Mononuclear cell (primary cell): Measurements from ENCODE around the gene MRGPRF. TPM values are rescaled to one million over a fixed set of nuclear protein-coding genes. Genes with fewer than 3 reads are reported as not detected.

Experiments used
- H3K27me3 ChIP-seq: 2 replicates; pipeline ENCODE4 v1.6.0; 2011; ENCODE audit warnings: low read length, control low read depth; ENCODE audit not compliant: insufficient read depth
- H3K4me1 ChIP-seq: 2 replicates; pipeline ENCODE4 v1.5.1; 2011; ENCODE audit warnings: mild to moderate bottlenecking, low read length, control low read depth; ENCODE audit not compliant: insufficient read depth
- H3K4me3 ChIP-seq: 2 replicates; pipeline ENCODE4 v1.5.1; 2011; ENCODE audit warnings: mild to moderate bottlenecking, low read length, moderate library complexity
- H3K9me3 ChIP-seq: 2 replicates; pipeline ENCODE4 v1.5.1; 2011; ENCODE audit warnings: low read depth, mild to moderate bottlenecking, control low read depth, low read length
- total RNA-seq: library from RNA; depleted of rRNA; stranded (reverse); fragments of >200 nt; gene quantifications from one replicate; pipeline ENCODE4 v1.2.3, GENCODE V29; 2012

Gene MRGPRF
- total RNA-seq, 1 donor = under 0.01 TPM

- H3K9me3 ChIP-seq = no peaks in the 10 kb centered on the region
- no peak overlapping the region for H3K4me3 ChIP-seq
- no peaks in the 10 kb centered on the region for H3K4me1 ChIP-seq
- peaks cover 3% of the 10 kb centered on the region for H3K27me3 ChIP-seq
Observed at GRCh38 chr11:68994894-68995285, 18.2 kb downstream of the MRGPRF start.

DNA sequence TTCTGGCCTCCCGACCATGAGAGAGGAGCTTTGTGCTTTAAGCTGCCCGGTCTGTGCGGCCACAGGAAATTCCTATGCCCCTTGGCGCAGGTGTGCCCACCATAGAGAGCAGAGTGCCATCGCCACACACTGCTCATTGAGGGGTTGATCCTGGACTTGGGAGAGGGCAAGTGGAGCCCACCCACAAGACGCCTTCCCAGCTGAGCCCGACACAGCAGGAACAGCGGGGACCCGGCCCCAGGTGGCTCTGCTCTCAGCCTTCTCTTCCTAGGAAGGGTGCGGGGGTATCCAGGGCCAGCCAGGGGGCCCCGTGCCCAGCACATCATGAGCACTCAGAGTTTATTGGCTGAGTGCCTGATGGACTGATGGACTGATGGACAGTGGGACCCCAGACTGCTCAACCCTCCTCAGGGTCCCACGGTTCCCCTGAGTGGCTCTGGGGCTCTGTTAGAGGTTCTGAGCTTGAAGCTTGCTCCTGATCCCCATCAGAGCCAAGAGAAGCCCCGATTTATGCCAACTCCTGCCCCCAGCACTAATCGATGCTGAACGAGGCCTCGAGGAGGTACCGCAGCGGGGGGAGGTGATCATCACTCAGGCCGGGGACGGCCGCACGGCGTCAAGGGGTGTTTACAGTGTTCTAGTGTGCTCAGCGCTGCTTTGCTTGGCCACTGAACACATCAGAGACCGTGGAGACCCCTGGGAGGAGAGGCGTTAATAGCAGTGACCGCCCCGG, 18.7 kb downstream of the MRGPRF start:
- peaks cover 3% of the 10 kb centered on the region for H3K27me3 ChIP-seq
- H3K4me1 ChIP-seq = no peaks in the 10 kb centered on the region
- no peak overlapping the region for H3K4me3 ChIP-seq
- H3K9me3 ChIP-seq = no peaks in the 10 kb centered on the region

DNA sequence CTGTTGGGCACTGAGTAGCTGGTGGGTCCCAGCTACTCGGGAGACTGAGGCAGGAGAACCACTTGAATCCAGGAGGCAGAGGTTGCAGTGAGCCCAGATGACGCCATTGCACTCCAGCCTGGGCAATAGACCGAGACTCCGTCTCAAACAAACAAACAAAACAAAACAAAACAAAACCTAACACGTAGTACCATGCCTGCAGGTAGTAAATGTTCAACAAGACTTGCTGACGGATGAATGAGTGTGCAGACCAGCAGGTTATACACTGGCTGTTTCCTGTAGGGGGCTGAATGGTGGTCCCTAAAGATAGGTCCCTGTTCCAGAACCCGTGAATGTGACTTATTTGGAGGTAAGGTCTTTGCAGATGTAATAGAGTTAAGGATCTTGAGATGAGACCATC, 19.5 kb downstream of the MRGPRF start:
- Histone ChIP-seq H3K27me3 (peaks cover 7% of the 10 kb centered on the region), H3K4me1 (no peaks in the 10 kb centered on the region), H3K4me3 (no peak overlapping the region), H3K9me3 (no peaks in the 10 kb centered on the region)

- H3K9me3 ChIP-seq = no peaks in the 10 kb centered on the region
- peaks cover 7% of the 10 kb centered on the region for H3K27me3 ChIP-seq
Observed at GRCh38 chr11:68992743-68993255, 20.2 kb downstream of the MRGPRF start.

GRCh38 chr11:68990995-68991780, 21.9 kb downstream of the MRGPRF start:
- Histone ChIP-seq H3K9me3 (no peaks in the 10 kb centered on the region), H3K27me3 (peaks cover 15% of the 10 kb centered on the region), H3K4me3 (no peak overlapping the region), H3K4me1 (no peaks in the 10 kb centered on the region)

More at GRCh38 chr11:68992743-68993255, 20.2 kb downstream of the MRGPRF start:
- no peak overlapping the region for H3K4me3 ChIP-seq
- H3K4me1 ChIP-seq = no peaks in the 10 kb centered on the region

DNA sequence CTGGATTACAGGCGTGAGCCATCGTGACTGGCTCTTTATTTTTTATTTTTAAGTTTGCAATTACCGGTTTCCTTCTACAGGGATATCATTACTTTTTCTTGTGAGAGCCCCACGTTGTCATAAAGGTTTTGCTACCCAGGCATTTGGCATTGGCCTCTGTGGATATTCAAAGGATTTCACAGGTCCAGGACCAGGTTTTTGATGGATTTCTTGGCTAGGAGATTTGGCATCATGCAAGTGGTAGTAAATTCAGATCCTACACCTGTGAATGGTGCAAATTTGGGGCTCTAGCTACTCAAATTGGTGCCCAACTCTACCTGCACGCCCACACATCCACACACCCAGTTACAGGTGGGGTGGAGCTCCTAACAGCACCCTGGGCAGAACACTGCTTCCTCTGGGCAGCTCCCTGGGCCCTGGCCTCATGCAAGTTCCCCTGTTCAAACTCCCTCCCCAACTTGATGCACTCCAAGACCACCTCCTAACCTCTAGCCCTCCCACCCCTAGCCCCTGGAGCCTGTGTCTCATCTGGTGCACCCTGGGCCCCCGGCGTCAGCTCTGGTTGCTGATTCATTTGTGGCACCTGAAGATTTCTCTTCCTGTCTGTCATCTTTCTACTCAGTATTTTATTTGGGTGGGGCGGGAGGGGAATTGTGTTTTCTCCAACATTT, 23.0 kb downstream of the MRGPRF start:
- H3K27me3 ChIP-seq = peaks cover 15% of the 10 kb centered on the region
- H3K9me3 ChIP-seq = no peaks in the 10 kb centered on the region
- H3K4me3 ChIP-seq = no peak overlapping the region
- H3K4me1 ChIP-seq = no peaks in the 10 kb centered on the region

DNA sequence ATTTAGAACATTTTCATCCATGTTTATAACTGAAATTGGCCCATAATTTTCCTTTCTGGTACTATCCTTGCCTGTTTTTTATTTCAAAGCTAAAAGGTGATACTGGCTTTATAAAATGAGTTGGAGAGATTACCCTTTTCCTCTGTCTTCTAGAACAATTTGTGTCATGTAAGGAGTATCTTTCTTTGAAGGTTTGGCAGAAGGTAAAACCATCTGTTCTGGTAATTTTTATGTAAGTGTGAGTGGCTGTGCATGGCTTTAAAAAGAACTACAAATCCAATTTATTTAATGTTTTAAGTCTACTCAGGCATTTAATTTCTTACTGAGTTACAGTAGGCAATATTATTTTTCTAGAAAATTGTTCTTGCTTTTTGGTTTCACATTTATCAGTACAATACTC, 24.6 kb downstream of the MRGPRF start:
- peaks cover 15% of the 10 kb centered on the region for H3K27me3 ChIP-seq
- H3K4me3 ChIP-seq = no peak overlapping the region
- no peaks in the 10 kb centered on the region for H3K9me3 ChIP-seq
- H3K4me1 ChIP-seq = no peaks in the 10 kb centered on the region

GRCh38 chr11:68987211-68987610, 25.8 kb downstream of the MRGPRF start:
- peaks cover 17% of the 10 kb centered on the region for H3K27me3 ChIP-seq
- no peak overlapping the region for H3K4me3 ChIP-seq
- peaks cover 3% of the 10 kb centered on the region for H3K9me3 ChIP-seq
- H3K4me1 ChIP-seq = no peaks in the 10 kb centered on the region

- Histone ChIP-seq H3K9me3 (peaks cover 6% of the 10 kb centered on the region), H3K4me3 (no peak overlapping the region), H3K4me1 (no peaks in the 10 kb centered on the region), H3K27me3 (peaks cover 15% of the 10 kb centered on the region)
Observed at GRCh38 chr11:68983801-68984200, 29.2 kb downstream of the MRGPRF start.

DNA sequence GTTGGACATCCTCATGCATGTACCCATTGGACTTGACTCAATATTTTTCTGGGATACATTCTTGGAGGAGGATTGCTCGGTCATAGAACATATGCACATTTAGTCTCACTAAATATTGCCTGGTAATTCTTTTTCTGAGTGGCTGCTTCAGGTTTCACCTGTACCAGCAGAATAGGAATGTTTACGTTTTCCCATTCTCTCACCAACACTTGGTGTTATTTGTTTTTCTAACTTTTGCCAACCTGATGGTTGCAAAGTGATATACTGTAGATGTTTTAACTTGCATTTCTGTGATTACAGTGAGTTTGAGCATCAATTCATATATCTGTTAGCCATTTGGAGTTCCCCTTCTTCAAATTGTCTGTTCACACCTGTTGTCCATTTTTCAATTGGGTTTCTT, 30.9 kb downstream of the MRGPRF start:
- Histone ChIP-seq H3K4me3 (no peak overlapping the region), H3K4me1 (no peaks in the 10 kb centered on the region), H3K27me3 (peaks cover 9% of the 10 kb centered on the region), H3K9me3 (peaks cover 6% of the 10 kb centered on the region)

DNA sequence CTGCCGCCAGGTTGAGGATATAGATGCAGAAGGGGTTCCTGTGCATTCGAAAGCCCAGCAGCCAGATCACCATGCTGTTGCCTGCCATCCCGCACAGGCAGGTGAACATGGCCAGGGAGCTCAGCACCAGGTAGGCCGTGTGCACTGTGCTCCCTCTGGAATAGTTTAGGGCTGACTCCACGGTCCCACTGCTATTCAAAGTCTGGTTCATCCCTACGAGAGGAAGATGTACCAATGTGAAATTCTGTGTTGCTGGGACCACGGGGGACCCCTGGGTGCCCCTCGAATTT, 32.3 kb downstream of the MRGPRF start, which contains the start of gene MRGPRD:
Gene MRGPRD (minus strand): TSS at position 211 of the 290 bp plus-strand sequence. CDS start 0 bp downstream, at position 211.
- peaks cover 6% of the 10 kb centered on the region for H3K9me3 ChIP-seq
- no peaks in the 10 kb centered on the region for H3K4me1 ChIP-seq
- H3K4me3 ChIP-seq = no peak within 1 kb of the TSS
- peaks cover 5% of the 10 kb centered on the region for H3K27me3 ChIP-seq

GRCh38 chr11:68979931-68980775, 32.9 kb downstream of the MRGPRF start:
- Histone ChIP-seq H3K4me3 (no peak overlapping the region), H3K27me3 (peaks cover 5% of the 10 kb centered on the region), H3K4me1 (no peaks in the 10 kb centered on the region), H3K9me3 (peaks cover 6% of the 10 kb centered on the region)

DNA sequence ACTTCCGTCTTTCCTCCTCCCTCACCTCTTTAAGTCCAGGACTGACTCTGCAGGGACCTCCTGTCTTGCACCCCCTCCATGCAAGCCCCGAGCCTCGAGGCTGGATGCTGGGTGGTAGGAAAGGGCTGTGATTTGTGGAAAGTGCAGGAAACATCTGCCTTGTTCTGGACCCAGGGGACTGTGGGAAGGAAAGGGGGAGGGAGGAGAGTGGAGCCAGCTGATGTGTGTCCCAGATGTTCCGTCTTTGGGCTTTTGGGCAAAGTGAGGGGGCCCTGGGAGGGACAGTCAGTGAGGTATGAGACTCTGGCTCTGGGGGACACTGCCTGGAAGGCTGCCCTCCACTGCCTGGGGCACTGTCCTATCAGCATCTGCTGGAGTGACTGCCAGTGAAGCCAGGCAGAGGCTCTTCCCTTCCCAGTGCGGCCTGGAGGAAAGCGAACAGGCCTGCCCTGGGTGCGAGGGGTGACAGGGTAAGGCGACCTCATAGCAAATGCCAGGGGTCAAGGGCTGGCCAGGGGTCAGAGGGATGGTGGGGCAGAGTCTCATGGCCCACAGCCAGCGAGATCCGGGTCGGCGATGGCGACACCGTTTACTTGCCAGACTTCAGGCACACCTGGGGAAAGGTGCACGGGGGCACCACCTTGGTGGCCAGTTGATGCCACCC, 34.0 kb downstream of the MRGPRF start:
- no peak overlapping the region for H3K4me3 ChIP-seq
- H3K27me3 ChIP-seq = peaks cover 5% of the 10 kb centered on the region
- peaks cover 6% of the 10 kb centered on the region for H3K9me3 ChIP-seq
- no peaks in the 10 kb centered on the region for H3K4me1 ChIP-seq

GRCh38 chr11:68978626-68978930, 34.5 kb downstream of the MRGPRF start:
- H3K4me3 ChIP-seq = no peak overlapping the region
- peaks cover 6% of the 10 kb centered on the region for H3K9me3 ChIP-seq
- no peaks in the 10 kb centered on the region for H3K4me1 ChIP-seq
- H3K27me3 ChIP-seq = peaks cover 5% of the 10 kb centered on the region
